Duodenal mucosa (tissue), 2 donors: ENCODE data around the gene TCF25.
"Not testable (repeated sequence)": the region's sequence is repeated elsewhere in the genome, so short reads cannot be mapped to it uniquely, and the experiment has no call there.

Experiments
- H3K27ac ChIP-seq: one replicate; pipeline ENCODE4 v1.7.0; 2013; ENCODE audit warnings: low read depth, low read length
- H3K27me3 ChIP-seq, 2 donors: one replicate each; pipeline ENCODE4 v1.7.0; 2013; ENCODE audit warnings: low read length in 2 of 2, control low read depth in 1 of 2; ENCODE audit not compliant: insufficient read depth in 2 of 2, control insufficient read depth in 1 of 2
- H3K36me3 ChIP-seq, 2 donors: one replicate each; pipeline ENCODE4 v1.7.0; 2013; ENCODE audit warnings: low read length in 2 of 2, control low read depth in 1 of 2; ENCODE audit not compliant: insufficient read depth in 2 of 2, control insufficient read depth in 1 of 2
- H3K4me1 ChIP-seq, 2 donors: one replicate each; pipeline ENCODE4 v1.7.0; 2013; ENCODE audit warnings: low read length in 2 of 2, control low read depth in 1 of 2; ENCODE audit not compliant: insufficient read depth in 2 of 2, control insufficient read depth in 1 of 2
- H3K4me3 ChIP-seq, 2 donors: one replicate each; pipeline ENCODE4 v1.7.0; 2013; ENCODE audit warnings: low read length in 2 of 2, low read depth in 1 of 2
- H3K9ac ChIP-seq, 2 donors: one replicate each; pipeline ENCODE4 v1.7.0; 2013; ENCODE audit warnings: low read length in 2 of 2, low read depth in 1 of 2
- H3K9me3 ChIP-seq, 2 donors: one replicate each; pipeline ENCODE4 v1.7.0; 2013; ENCODE audit warnings: low read length in 2 of 2, control low read depth in 1 of 2; ENCODE audit not compliant: control insufficient read depth in 1 of 2

Gene TCF25, protein sequence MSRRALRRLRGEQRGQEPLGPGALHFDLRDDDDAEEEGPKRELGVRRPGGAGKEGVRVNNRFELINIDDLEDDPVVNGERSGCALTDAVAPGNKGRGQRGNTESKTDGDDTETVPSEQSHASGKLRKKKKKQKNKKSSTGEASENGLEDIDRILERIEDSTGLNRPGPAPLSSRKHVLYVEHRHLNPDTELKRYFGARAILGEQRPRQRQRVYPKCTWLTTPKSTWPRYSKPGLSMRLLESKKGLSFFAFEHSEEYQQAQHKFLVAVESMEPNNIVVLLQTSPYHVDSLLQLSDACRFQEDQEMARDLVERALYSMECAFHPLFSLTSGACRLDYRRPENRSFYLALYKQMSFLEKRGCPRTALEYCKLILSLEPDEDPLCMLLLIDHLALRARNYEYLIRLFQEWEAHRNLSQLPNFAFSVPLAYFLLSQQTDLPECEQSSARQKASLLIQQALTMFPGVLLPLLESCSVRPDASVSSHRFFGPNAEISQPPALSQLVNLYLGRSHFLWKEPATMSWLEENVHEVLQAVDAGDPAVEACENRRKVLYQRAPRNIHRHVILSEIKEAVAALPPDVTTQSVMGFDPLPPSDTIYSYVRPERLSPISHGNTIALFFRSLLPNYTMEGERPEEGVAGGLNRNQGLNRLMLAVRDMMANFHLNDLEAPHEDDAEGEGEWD

DNA sequence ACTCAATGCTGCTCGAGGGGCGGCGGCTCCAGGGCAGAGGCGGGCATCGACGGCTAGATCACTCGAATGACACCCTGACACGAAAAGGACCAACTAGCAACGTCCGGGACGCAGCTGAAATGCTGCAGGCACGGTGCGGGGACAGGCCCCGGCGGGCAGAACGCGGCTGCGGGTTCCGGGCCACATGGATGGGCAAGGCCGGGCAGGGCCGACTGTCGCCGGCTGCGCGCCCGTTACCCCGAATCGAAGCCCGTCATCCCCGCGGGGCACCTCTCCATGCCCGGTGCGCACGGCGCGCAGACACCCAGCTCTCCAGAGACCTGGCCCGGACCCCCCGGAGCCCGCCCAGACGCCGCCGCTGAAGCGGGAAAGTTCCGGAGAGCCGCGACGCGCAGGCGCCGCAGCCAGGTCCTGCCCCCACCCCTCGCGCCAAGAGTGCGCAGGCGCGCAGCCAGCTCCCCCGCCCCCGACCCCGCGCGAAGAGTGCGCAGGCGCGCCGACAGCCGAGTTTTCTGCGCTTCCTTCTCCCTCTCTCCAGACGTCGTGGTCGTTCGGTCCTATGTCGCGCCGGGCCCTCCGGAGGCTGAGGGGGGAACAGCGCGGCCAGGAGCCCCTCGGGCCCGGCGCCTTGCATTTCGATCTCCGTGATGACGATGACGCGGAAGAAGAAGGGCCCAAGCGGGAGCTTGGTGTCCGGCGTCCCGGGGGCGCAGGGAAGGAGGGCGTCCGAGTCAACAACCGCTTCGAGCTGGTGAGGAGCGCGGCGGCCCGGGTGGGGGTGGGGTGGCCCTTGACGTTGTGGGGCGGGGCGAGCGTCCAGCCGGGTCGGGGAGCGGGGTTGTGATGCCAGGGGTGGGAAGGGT lies at the start of gene TCF25:
TCF25 (plus strand) TSS at position 484 of the 863 bp plus-strand sequence; CDS start at position 560, 76 bp downstream.
- Histone ChIP-seq H3K4me1 (peaks cover 5 to 15% of the 10 kb centered on the region in 2 donors), H3K27me3 (no peaks in the 10 kb centered on the region), H3K4me3 (peak within 1 kb of the TSS; percentile 78 to 84), H3K27ac (peak within 1 kb of the TSS; percentile 100), H3K9ac (peak within 1 kb of the TSS; percentile 85 to 94), H3K9me3 (no peaks in the 10 kb centered on the region), H3K36me3 (peaks cover 4 to 13% of the 10 kb centered on the region in 2 donors)

DNA sequence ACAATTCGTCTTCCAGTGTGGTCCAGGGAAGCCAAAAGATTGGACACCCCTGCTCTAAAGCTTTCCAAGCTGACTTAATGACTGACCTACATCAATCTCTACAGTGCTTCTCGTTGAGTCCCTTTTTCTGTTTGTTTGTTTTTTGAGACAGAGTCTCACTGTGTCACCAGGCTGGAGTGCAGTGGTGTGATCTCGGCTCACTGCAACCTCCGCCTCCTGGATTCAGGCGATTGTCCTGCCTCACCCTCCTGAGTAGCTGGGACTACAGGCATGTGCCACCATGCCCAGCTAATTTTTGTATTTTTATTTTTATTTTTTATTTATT lies 49.6 kb upstream of the TCF25 start:
- H3K27me3 ChIP-seq, H3K9me3 ChIP-seq, H3K27ac ChIP-seq, H3K4me3 ChIP-seq, H3K36me3 ChIP-seq, H3K9ac ChIP-seq: not testable (repeated sequence)
- peaks cover 18 to 29% of the 10 kb centered on the region in 2 donors for H3K4me1 ChIP-seq

DNA sequence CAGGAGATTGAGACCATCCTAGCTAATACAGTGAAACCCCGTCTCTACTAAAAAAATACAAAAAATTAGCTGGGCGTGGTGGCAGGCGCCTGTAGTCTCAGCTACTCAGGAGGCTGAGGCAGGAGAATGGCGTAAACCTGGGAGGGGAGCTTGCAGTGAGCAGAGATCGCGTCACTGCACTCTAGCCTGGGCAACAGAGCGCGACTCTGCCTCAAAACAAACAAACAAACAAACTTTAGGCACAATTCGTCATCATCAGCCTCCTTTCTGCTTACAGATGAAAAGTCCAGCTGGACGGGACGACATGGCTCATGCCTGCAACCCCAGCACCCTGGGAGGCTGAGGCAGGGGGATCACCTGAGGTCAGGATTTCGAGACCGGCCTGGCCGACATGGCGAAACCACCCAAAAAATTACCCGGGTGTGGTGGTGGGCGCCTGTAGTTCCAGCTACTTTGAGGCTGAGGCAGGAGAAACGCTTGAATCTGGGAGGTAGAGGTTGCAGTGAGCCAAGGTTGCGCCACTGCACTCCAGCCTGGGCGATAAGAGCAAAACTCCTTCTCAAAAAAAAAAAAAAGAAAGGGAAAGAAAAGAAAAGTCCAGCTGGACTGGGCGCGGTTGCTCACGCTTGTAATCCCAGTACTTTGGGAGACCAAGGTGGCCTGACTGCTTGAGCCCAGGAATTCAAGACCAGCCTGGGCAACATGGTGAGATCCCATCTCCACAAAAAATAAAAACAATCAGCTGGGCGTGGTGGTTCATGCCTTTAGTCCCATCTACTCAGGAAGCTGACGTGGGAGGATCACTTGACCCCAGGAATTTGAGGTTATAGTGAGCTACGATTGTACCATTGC lies 46.6 kb upstream of the TCF25 start:
- Histone ChIP-seq H3K4me3 (no peak overlapping the region), H3K9ac (peak overlapping the region in 1 of 2 donors; percentile 66), H3K4me1 (peaks cover 32 to 38% of the 10 kb centered on the region in 2 donors), H3K27me3 (no peaks in the 10 kb centered on the region), H3K27ac (no peak overlapping the region), H3K9me3 (no peaks in the 10 kb centered on the region), H3K36me3 (no peaks in the 10 kb centered on the region)

DNA sequence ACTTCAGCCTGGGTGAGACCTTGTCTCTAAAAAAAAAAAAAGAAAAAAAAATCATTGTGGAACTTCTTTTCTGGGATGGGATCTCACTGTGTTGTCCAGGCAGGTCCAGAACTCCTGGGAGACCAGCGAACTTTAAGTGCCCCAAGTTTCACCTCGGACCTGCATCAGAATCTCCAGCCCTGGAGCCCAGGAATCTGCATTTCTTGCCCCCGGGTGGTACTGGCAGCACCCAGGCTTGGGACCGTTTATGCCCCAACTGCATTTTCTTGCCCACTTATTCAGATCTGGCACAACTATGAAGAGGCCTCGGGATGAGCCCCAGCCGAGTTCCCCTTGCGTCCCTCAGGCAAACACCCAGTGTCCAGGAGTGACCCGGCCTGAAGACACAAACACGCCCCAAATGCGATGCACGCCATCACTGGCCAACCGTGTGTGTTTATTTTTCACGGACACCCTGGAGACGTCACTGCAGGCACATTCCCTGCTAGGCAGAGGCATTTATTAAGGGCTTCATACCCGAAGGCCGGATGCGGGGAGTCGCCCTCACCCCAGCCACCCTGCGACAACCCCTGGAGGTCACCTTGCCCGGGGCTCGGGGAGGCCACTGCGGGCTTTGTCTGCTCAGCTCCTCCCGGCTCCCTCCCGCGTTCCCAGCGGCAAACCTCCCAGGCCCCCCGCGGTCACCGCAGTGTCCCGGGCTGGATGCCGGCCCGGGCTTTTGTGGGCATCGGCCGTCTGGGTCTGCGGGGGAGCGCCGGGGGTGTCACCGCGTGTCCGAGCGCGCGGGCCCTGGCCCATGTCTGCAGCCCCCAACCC lies 45.8 kb upstream of the TCF25 start:
- Histone ChIP-seq H3K27ac (peak overlapping the region; percentile 75), H3K27me3 (no peaks in the 10 kb centered on the region), H3K4me3 (peak overlapping the region; percentile 64 to 69), H3K9me3 (no peaks in the 10 kb centered on the region), H3K9ac (peak overlapping the region; percentile 66 to 69), H3K36me3 (peaks cover 0 to 5% of the 10 kb centered on the region in 2 donors), H3K4me1 (peaks cover 27 to 30% of the 10 kb centered on the region in 2 donors)

DNA sequence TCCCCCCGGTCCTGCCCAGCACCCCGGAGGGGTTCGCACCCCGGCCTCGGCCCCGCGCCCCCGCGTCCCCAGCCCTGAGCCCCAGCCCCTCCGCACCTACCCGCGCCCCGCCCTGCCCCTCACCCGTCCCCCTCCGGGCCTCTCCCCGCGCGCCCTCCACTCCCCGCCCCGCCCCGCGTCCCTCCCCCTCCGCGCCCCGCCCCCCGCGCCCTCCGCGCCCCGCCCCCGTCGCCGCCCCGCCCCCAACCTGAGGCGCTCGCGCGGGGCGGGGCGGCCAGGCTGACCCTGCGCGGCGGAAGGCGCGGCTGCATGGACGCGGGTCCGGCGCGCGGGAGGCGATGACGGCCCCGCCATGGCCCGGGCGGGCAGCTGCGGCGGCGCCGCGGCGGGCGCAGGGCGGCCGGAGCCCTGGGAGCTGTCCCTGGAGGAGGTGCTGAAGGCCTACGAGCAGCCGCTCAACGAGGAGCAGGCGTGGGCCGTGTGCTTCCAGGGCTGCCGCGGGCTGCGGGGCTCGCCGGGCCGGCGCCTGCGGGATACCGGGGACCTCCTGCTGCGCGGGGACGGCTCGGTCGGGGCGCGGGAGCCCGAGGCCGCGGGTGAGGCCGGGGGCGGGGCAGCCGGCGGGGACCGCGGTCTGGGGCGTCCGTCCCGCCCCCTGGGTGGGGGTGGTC lies 45.1 kb upstream of the TCF25 start, which contains the start of gene SPIRE2:
SPIRE2 (plus strand) TSS at position 277 of the 671 bp plus-strand sequence; CDS start at position 353, 76 bp downstream.
- peak within 1 kb of the TSS; percentile 75 for H3K27ac ChIP-seq
- peak within 1 kb of the TSS; percentile 76 to 85 for H3K9ac ChIP-seq

DNA sequence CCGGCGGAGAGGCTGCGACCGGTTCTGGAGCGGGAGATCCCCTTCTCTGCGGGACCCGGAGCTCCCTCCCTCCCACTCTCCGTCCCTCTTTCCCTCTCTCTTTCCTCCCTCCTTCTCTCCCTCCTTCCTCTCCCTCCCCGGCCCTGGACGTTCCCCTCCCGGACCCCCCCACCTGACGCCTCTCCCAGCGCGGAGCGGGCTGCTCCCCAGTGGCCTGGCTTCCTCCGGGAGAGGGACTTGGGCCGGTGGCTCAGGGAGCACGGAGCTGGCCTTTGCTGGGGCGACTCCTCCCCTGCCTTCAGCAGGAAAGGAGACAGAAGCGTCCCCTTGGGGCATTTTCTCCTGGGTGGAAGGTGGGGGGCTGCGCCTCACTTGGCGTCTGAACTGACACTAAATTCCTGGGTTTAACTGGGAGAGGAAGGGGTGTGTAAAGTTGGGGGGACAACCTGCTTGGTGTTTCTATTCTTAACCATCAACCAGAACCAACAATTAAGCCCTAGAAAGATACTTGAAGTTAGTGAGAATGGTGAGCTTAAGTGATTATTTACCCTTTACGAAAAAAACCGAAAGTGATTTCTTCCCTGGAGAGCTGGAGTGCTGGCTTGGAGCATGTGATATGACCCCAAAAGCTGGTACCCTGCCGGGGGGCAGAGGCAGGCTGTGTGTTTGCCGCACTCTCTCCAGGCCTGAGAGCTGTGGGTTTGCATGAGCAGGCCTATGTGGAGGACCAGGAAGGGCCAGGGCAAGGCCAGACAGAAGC lies 44.3 kb upstream of the TCF25 start:
- H3K36me3 ChIP-seq, result peaks cover 0 to 5% of the 10 kb centered on the region in 2 donors
- peak overlapping the region; percentile 76 to 85 for H3K9ac ChIP-seq
- no peaks in the 10 kb centered on the region for H3K9me3 ChIP-seq
- H3K4me3 ChIP-seq, result peak overlapping the region; percentile 69 to 77
- peak overlapping the region; percentile 74 for H3K27ac ChIP-seq
- peaks cover 18 to 30% of the 10 kb centered on the region in 2 donors for H3K4me1 ChIP-seq
- H3K27me3 ChIP-seq, result no peaks in the 10 kb centered on the region

More for the DNA sequence above, 45.1 kb upstream of the TCF25 start, which contains the start of gene SPIRE2:
- Histone ChIP-seq H3K36me3 (peaks cover 0 to 5% of the 10 kb centered on the region in 2 donors), H3K9me3 (no peaks in the 10 kb centered on the region), H3K27me3 (no peaks in the 10 kb centered on the region), H3K4me3 (peak within 1 kb of the TSS; percentile 69 to 77), H3K4me1 (peaks cover 23% of the 10 kb centered on the region in 2 donors)

DNA sequence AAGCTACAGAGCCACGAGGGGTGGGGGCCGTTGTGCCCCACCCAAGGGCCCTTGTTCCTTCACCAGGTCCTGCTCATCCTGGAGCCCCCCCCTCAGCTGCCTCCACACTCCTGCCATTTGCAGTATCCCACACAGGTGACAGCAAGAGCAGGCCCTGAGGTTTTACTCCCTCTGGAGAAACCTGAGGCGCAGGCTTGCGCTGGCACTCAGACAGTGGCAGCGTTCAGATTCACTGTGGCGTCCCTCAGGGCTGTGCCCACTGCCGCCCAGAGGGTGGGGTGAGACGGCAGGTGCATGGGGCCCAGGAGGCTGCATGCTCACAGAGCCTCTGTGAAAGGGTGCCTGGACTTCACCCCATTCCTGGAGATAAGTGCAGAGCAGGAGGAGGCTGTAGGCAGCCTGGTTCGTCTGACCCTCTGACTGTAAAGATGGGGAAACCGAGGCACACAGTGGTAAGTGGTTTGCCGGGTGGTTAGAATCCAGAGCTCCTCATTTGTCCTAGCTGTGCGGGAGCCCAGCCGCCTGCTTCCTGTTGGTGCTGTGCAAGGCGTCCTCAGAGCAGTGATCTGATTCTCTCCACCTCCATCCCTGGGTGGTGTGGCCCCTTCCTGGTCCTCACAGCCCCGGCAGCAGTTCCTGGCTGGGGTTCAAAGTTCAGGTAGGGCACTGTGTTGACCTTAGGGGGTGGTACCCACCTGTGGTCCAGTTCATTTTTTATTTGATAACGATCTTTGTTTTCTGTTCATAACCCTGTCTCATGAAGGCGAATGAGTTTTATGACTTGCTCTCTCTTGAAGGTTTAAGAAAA lies 43.6 kb upstream of the TCF25 start:
- no peaks in the 10 kb centered on the region for H3K9me3 ChIP-seq
- H3K36me3 ChIP-seq, result peaks cover 0 to 5% of the 10 kb centered on the region in 2 donors
- peak overlapping the region; percentile 69 to 77 for H3K4me3 ChIP-seq
- H3K9ac ChIP-seq, result peak overlapping the region; percentile 76 to 85
- H3K4me1 ChIP-seq, result peaks cover 18 to 31% of the 10 kb centered on the region in 2 donors
- no peaks in the 10 kb centered on the region for H3K27me3 ChIP-seq
- H3K27ac ChIP-seq, result peak overlapping the region; percentile 74
